Fibroblast of lung (primary cell): ENCODE data around the gene CACNA1E. TPM values are rescaled to one million over a fixed set of nuclear protein-coding genes. Genes with fewer than 3 reads are reported as not detected.
A peak's percentile ranks its signal among the peaks of the same experiment; 100 is the strongest.

Experiments
- DNase-seq, 2 donors: peaks; one replicate each; pipeline versions ENCODE4 v3.0.0 to v3.0.0-alpha.2; 2010; ENCODE audit warnings: low read depth in 2 of 2
- H2AFZ ChIP-seq: 2 replicates; pipeline ENCODE4 v1.5.1; 2012; ENCODE audit warnings: low read length, control low read depth, inconsistent platforms
- H3K27ac ChIP-seq: 2 replicates; pipeline ENCODE4 v1.5.1; 2011; ENCODE audit warnings: low read length, control low read depth; ENCODE audit not compliant: insufficient read depth
- H3K27me3 ChIP-seq: 2 replicates; pipeline ENCODE4 v1.5.1; 2011; ENCODE audit warnings: mild to moderate bottlenecking, low read length; ENCODE audit not compliant: control insufficient read depth, insufficient read depth
- H3K36me3 ChIP-seq: 2 replicates; pipeline ENCODE4 v1.5.1; 2011; ENCODE audit warnings: low read length; ENCODE audit not compliant: control insufficient read depth, insufficient read depth
- H3K4me1 ChIP-seq: 2 replicates; pipeline ENCODE4 v1.5.1; 2011; ENCODE audit warnings: low read length; ENCODE audit not compliant: control insufficient read depth, insufficient read depth; ENCODE audit errors: extremely low read depth
- H3K4me2 ChIP-seq: 2 replicates; pipeline ENCODE4 v1.5.1; 2011; ENCODE audit warnings: low read length, control low read depth; ENCODE audit not compliant: insufficient read depth; ENCODE audit errors: extremely low read depth
- H3K4me3 ChIP-seq, 4 experiments: fragments of 200-600 bp in 1 of 4; sonication (generic) in 1 of 4; replicated peaks in 1 of 4; 2 replicates each; pipeline ENCODE4 v1.5.1; 2011 to 2016; ENCODE audit warnings: low read length in 4 of 4, low read depth in 3 of 4, mild to moderate bottlenecking in 3 of 4, control low read depth in 2 of 4, inconsistent platforms in 1 of 4, mixed read lengths in 1 of 4; ENCODE audit not compliant: insufficient read depth in 1 of 4; ENCODE audit errors: control extremely low read depth in 1 of 4
- H3K79me2 ChIP-seq: 2 replicates; pipeline ENCODE4 v1.5.1; 2012; ENCODE audit warnings: mild to moderate bottlenecking, low read length, inconsistent platforms; ENCODE audit not compliant: control insufficient read depth, insufficient read depth
- H3K9ac ChIP-seq: 2 replicates; pipeline ENCODE4 v1.5.1; 2011; ENCODE audit warnings: mild to moderate bottlenecking, low read length, control low read depth; ENCODE audit not compliant: insufficient read depth
- H3K9me3 ChIP-seq: 2 replicates; pipeline ENCODE4 v1.5.1; 2012; ENCODE audit warnings: low read depth, low read length; ENCODE audit not compliant: control insufficient read depth, insufficient read depth
- H4K20me1 ChIP-seq: 2 replicates; pipeline ENCODE4 v1.5.1; 2011; ENCODE audit warnings: low read length; ENCODE audit not compliant: control insufficient read depth, insufficient read depth; ENCODE audit errors: extremely low read depth
- CTCF ChIP-seq, 2 donors: IDR thresholded peaks in 1 of 2; conservative IDR thresholded peaks in 1 of 2; 1 replicate in 1 of 2; 2 replicates in 1 of 2; pipeline ENCODE4 v1.5.1; 2011 to 2012; ENCODE audit warnings: low read length in 2 of 2, control low read depth in 1 of 2, inconsistent platforms in 1 of 2, low read depth in 1 of 2, mild to moderate bottlenecking in 1 of 2
- EZH2 ChIP-seq: IDR thresholded peaks from 2 replicates; pipeline ENCODE4 v1.5.1; 2012; ENCODE audit warnings: low read length, control low read depth, mild to moderate bottlenecking; ENCODE audit errors: missing control alignments
- polyA plus RNA-seq, 2 donors: library from polyadenylated mRNA; depleted of rRNA in 1 of 2; stranded (reverse) in 1 of 2; unstranded in 1 of 2; fragments of >200 nt; gene quantifications; 2 replicates each; pipeline ENCODE4 v1.2.1, GENCODE V29; 2011 to 2012; ENCODE audit warnings: missing spikeins in 1 of 2
- total RNA-seq: library from RNA; depleted of rRNA; stranded (reverse); fragments of >200 nt; gene quantifications from 2 replicates; pipeline ENCODE4 v1.2.1, GENCODE V29; 2014

Gene CACNA1E
- total and polyA plus RNA-seq, 2 donors (not counting 1 experiment from before 2014, with no cell fraction given), result 0.01 TPM; not detected in 1

DNA sequence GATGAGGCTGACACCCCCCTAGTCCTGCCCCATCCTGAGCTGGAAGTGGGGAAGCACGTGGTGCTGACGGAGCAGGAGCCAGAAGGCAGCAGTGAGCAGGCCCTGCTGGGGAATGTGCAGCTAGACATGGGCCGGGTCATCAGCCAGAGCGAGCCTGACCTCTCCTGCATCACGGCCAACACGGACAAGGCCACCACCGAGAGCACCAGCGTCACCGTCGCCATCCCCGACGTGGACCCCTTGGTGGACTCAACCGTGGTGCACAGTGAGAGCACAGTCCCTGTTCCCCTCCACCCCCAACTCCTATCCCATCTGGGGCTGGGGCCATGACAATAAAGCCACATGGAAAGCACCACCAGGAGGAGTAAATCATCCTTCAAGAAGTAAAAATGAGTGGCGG, 250.2 kb downstream of the CACNA1E start:
- no peak for TF ChIP-seq EZH2
- TF ChIP-seq CTCF (conservative IDR thresholded peaks at IDR 0.05 in 1 of 2, IDR thresholded peaks at IDR 0.05 in 1 of 2; ENCODE audit: low read depth in 1 of 2, low read length in 2 of 2), result no peak
- Histone ChIP-seq H3K27me3 (no peaks in the 10 kb centered on the region), H3K9me3 (no peaks in the 10 kb centered on the region), H3K27ac (no peak overlapping the region), H3K79me2 (no peaks in the 10 kb centered on the region), H3K4me1 (no peaks in the 10 kb centered on the region), H4K20me1 (no peaks in the 10 kb centered on the region), H3K4me2 (no peak overlapping the region), H3K4me3 (no peak overlapping the region), H2AFZ (no peak overlapping the region), H3K9ac (no peak overlapping the region), H3K36me3 (no peaks in the 10 kb centered on the region)
- no peak for DNase-seq

- no peaks in the 10 kb centered on the region for H3K4me1 ChIP-seq
- H3K9ac ChIP-seq, result no peak overlapping the region
- no peak for TF ChIP-seq EZH2
- TF ChIP-seq CTCF (conservative IDR thresholded peaks at IDR 0.05 in 1 of 2, IDR thresholded peaks at IDR 0.05 in 1 of 2; ENCODE audit: low read depth in 1 of 2, low read length in 2 of 2), result no peak
- H3K27me3 ChIP-seq, result no peaks in the 10 kb centered on the region
- no peaks in the 10 kb centered on the region for H3K79me2 ChIP-seq
- H3K36me3 ChIP-seq, result no peaks in the 10 kb centered on the region
- H3K27ac ChIP-seq, result no peak overlapping the region
- H3K4me3 ChIP-seq, result no peak overlapping the region
- no peak for DNase-seq
- H3K4me2 ChIP-seq, result no peak overlapping the region
- no peak overlapping the region for H2AFZ ChIP-seq
- no peaks in the 10 kb centered on the region for H4K20me1 ChIP-seq
- H3K9me3 ChIP-seq, result no peaks in the 10 kb centered on the region
Observed at GRCh38 chr1:181737056-181737455, 253.7 kb downstream of the CACNA1E start.

GRCh38 chr1:181739214-181739613, 255.9 kb downstream of the CACNA1E start:
- Histone ChIP-seq H3K27ac (no peak overlapping the region), H3K27me3 (no peaks in the 10 kb centered on the region), H3K9ac (no peak overlapping the region), H3K4me2 (no peak overlapping the region), H3K4me1 (no peaks in the 10 kb centered on the region), H4K20me1 (no peaks in the 10 kb centered on the region), H3K79me2 (no peaks in the 10 kb centered on the region), H3K36me3 (no peaks in the 10 kb centered on the region), H2AFZ (no peak overlapping the region), H3K9me3 (no peaks in the 10 kb centered on the region), H3K4me3 (no peak overlapping the region)
- DNase-seq, result peak in 1 of 2 donors; percentile 2
- no peak for TF ChIP-seq CTCF (conservative IDR thresholded peaks at IDR 0.05 in 1 of 2, IDR thresholded peaks at IDR 0.05 in 1 of 2; ENCODE audit: low read depth in 1 of 2, low read length in 2 of 2)
- no peak for TF ChIP-seq EZH2
